HepG2 (cell line): Measurements from ENCODE around the gene ZNF142. TPM values are rescaled to one million over a fixed set of nuclear protein-coding genes. Genes with fewer than 3 reads are reported as not detected.

Source experiments
- CEBPG ChIP-seq: IDR thresholded peaks from 2 replicates; pipeline ENCODE4 v1.6.1; 2016
- CREB3 ChIP-seq: sonication (generic); formaldehyde crosslinking; IDR thresholded peaks from 2 replicates; pipeline ENCODE4 v1.5.0; 2020; ENCODE audit warnings: missing genetic modification reagents
- FLYWCH1 ChIP-seq: sonication (generic); formaldehyde crosslinking; IDR thresholded peaks from 2 replicates; pipeline ENCODE4 v1.8.1; 2023; ENCODE audit warnings: mild to moderate bottlenecking, missing genetic modification reagents
- HNRNPUL1 ChIP-seq: fragments of 200-400 bp; formaldehyde crosslinking; IDR thresholded peaks from 2 replicates; pipeline ENCODE4 v1.6.1; 2017; ENCODE audit warnings: low read depth, mild to moderate bottlenecking, low read length, moderate library complexity
- IRX3 ChIP-seq: sonication (generic); formaldehyde crosslinking; IDR thresholded peaks from 2 replicates; pipeline ENCODE4 v1.8.1; 2023; ENCODE audit warnings: mild to moderate bottlenecking, low read depth, missing genetic modification reagents, borderline replicate concordance
- ISX ChIP-seq: sonication (generic); formaldehyde crosslinking; conservative IDR thresholded peaks from 2 replicates; pipeline ENCODE4 v1.5.0; 2020; ENCODE audit warnings: missing genetic modification reagents
- MED1 ChIP-seq: sonication (generic); formaldehyde crosslinking; IDR thresholded peaks from 2 replicates; pipeline ENCODE4 v1.4.0; 2020; ENCODE audit warnings: missing genetic modification reagents
- MXI1 ChIP-seq: IDR thresholded peaks from 3 replicates; pipeline ENCODE4 v1.6.1; 2012; ENCODE audit warnings: low read depth, low read length, inconsistent platforms, borderline replicate concordance
- NCOR1 ChIP-seq: fragments of 200-600 bp; sonication (generic); IDR thresholded peaks from 2 replicates; pipeline ENCODE4 v1.7.0; 2017; ENCODE audit warnings: antibody characterized with exemption, low read length, borderline replicate concordance
- PRPF4 ChIP-seq: fragments of 200-400 bp; formaldehyde crosslinking; IDR thresholded peaks from 2 replicates; pipeline ENCODE4 v1.6.1; 2016; ENCODE audit warnings: low read length, low read depth; ENCODE audit not compliant: poor library complexity, severe bottlenecking
- RNF2 ChIP-seq: fragments of 450-650 bp; conservative IDR thresholded peaks from 2 replicates; pipeline ENCODE4 v1.6.1; 2016; ENCODE audit warnings: low read depth
- RXRB ChIP-seq: IDR thresholded peaks from 2 replicates; pipeline ENCODE4 v1.6.1; 2016; ENCODE audit warnings: borderline replicate concordance, missing genetic modification reagents, missing compliant biosample characterization
- SNAPC4 ChIP-seq: sonication (generic); formaldehyde crosslinking; IDR thresholded peaks from 2 replicates; pipeline ENCODE4 v1.4.0; 2020; ENCODE audit warnings: mild to moderate bottlenecking, missing genetic modification reagents
- SP1 ChIP-seq, 2 experiments: fragments of 450-650 bp in 1 of 2; sonication (generic) in 1 of 2; formaldehyde crosslinking in 1 of 2; IDR thresholded peaks; 2 replicates each; pipeline versions ENCODE4 v1.4.0 to v1.6.1; 2016 to 2020; ENCODE audit warnings: missing genetic modification reagents in 1 of 2
- STAT6 ChIP-seq: sonication (generic); formaldehyde crosslinking; IDR thresholded peaks from 2 replicates; pipeline ENCODE4 v1.4.0; 2020; ENCODE audit warnings: missing genetic modification reagents, mild to moderate bottlenecking, borderline replicate concordance
- ZFP90 ChIP-seq: sonication (generic); formaldehyde crosslinking; IDR thresholded peaks from 2 replicates; pipeline ENCODE4 v1.8.0; 2022; ENCODE audit warnings: missing genetic modification reagents, mild to moderate bottlenecking, inconsistent platforms, borderline replicate concordance
- ZNF225 ChIP-seq: sonication (generic); formaldehyde crosslinking; IDR thresholded peaks from 2 replicates; pipeline ENCODE4 v1.4.0; 2020; ENCODE audit warnings: mild to moderate bottlenecking, missing genetic modification reagents
- ZNF282 ChIP-seq: fragments of 450-650 bp; IDR thresholded peaks from 2 replicates; pipeline ENCODE4 v1.6.1; 2018; ENCODE audit not compliant: partially characterized antibody
- ZNF572 ChIP-seq: sonication (generic); formaldehyde crosslinking; IDR thresholded peaks from 2 replicates; pipeline ENCODE4 v1.5.1; 2020; ENCODE audit warnings: mild to moderate bottlenecking, missing genetic modification reagents
- polyA plus RNA-seq, 8 experiments: library from polyadenylated mRNA; depleted of rRNA in 3 of 8; stranded (reverse) in 7 of 8; unstranded in 1 of 8; fragments of >200 nt; fragmentation: Illumina TruSeq in 4 of 8; extraction: Trizol in 4 of 8; gene quantifications; 2 replicates each; pipeline versions ENCODE4 v1.2.1 to v1.2.3, GENCODE V29; 2011 to 2016; ENCODE audit warnings: low read depth in 4 of 8, missing spikeins in 1 of 8, mixed read lengths in 1 of 8; ENCODE audit not compliant: insufficient read depth in 1 of 8
- total RNA-seq, 5 experiments: library from RNA; depleted of rRNA; stranded (reverse); fragments of >200 nt; fragmentation: Illumina TruSeq; extraction: Trizol; gene quantifications; 2 replicates each; pipeline ENCODE4 v1.2.3, GENCODE V29; 2016; ENCODE audit warnings: low read depth in 1 of 5

Gene ZNF142
- total and polyA plus RNA-seq, 2 of the 13 experiments (the other 11 are each of a cell fraction or from before 2014, with no cell fraction given), result 4.8 to 11.4 TPM

GRCh38 chr2:218671654-218672566, 12.5 kb upstream of the ZNF142 start, which contains the start of the genes RNF25 and STK36 (continued):
- no peak for TF ChIP-seq NCOR1
- TF ChIP-seq MXI1, result peak; percentile 94; the same call in 2 of the 3 replicates
- TF ChIP-seq ZNF225 (CRISPR knock-in tag), result peak; percentile 91
- TF ChIP-seq RXRB (CRISPR knock-in tag), result peak; percentile 29
- TF ChIP-seq RNF2, result 0 out of 2 replicates have a peak, but pooled peaks have one; percentile 44
- peak; percentile 91 for TF ChIP-seq ZNF572
- no peak for TF ChIP-seq HNRNPUL1
- no peak for TF ChIP-seq CEBPG (CRISPR knock-in tag)
- no peak for TF ChIP-seq CREB3 (CRISPR knock-in tag)
- no peak for TF ChIP-seq ZNF282
- no peak for TF ChIP-seq ZFP90 (CRISPR knock-in tag)
- TF ChIP-seq PRPF4, result no peak
- 0 out of 2 replicates have a peak, but pooled peaks have one; percentile 40 for TF ChIP-seq IRX3 (CRISPR knock-in tag)
- peak; percentile 55; the same call in 1 of the 2 replicates for TF ChIP-seq MED1 (CRISPR knock-in tag)
- TF ChIP-seq STAT6, result peak; percentile 15; the same call in 1 of the 2 replicates
- TF ChIP-seq SNAPC4, result no peak
- TF ChIP-seq FLYWCH1 (CRISPR knock-in tag), result no peak
- TF ChIP-seq ISX (CRISPR knock-in tag), result 0 out of 2 replicates have a peak, but pooled peaks have one; percentile 21
- no peak for TF ChIP-seq SP1 (IDR thresholded peaks at IDR 0.05)
- peak; percentile 55; the same call in 1 of the 2 replicates for TF ChIP-seq SP1 (CRISPR knock-in tag; IDR thresholded peaks at IDR 0.05)
